ENCODE data around the gene NCOA3. TPM values are rescaled to one million over a fixed set of nuclear protein-coding genes. Genes with fewer than 3 reads are reported as not detected.

Gene NCOA3
- total RNA-seq, 1 experiment from 2014 or later = 25.9 TPM

GRCh38 chr20:47568019-47568418, 66.3 kb downstream of the NCOA3 start:
- H3K79me2 ChIP-seq (ENCODE audit: insufficient read depth, low read length) = peaks cover 35% of the 10 kb centered on the region
- ChIA-PET CTCF (interaction anchor here (1.2 kb wide), 1 partner anchor 176 kb away, joined by 3 read pairs; no protein-coding TSS in a partner anchor), POLR2A (interaction anchor here (1.9 kb wide), 1 partner anchor 9 kb away, joined by 7 read pairs; no protein-coding TSS in a partner anchor), RAD21 (ENCODE audit: low non-redundant PET in 1 of 2, low total read pairs in 2 of 2, uncharacterized antibody in 2 of 2, unreplicated experiment in 2 of 2) (no interaction called here)
- TF ChIP-seq POLR2A (IDR thresholded peaks at IDR 0.05; ENCODE audit: borderline replicate concordance, extremely low read depth, insufficient read depth, insufficient read length) = no peak
- TF ChIP-seq CEBPB (IDR thresholded peaks at IDR 0.05; ENCODE audit: low read depth) = no peak
- TF ChIP-seq SP1 (IDR thresholded peaks at IDR 0.05; ENCODE audit: low read depth) = no peak
- 0 out of 2 replicates have a peak, but pooled peaks have one; percentile 9 for TF ChIP-seq JUND (IDR thresholded peaks at IDR 0.05)
- TF ChIP-seq CBX3 (IDR thresholded peaks at IDR 0.05; ENCODE audit: low read depth) = 0 out of 2 replicates have a peak, but pooled peaks have one; percentile 20
- H3K27me3 ChIP-seq (ENCODE audit: insufficient read depth, low read length) = no peaks in the 10 kb centered on the region
- H3K4me1 ChIP-seq (ENCODE audit: control insufficient read depth in 1 of 2, insufficient read depth in 2 of 2, low read length in 2 of 2) = peaks cover 52 to 62% of the 10 kb centered on the region in 2 experiments
- H3K4me2 ChIP-seq (ENCODE audit: low read length) = peak overlapping the region; percentile 44
- no peaks in the 10 kb centered on the region for H4K20me1 ChIP-seq (ENCODE audit: insufficient read depth)
- H3K9me2 ChIP-seq (ENCODE audit: insufficient read depth) = no peaks in the 10 kb centered on the region
- DNase-seq (ENCODE audit: low read depth, low spot score) (no peak), ATAC-seq (no peak)
- H2AFZ ChIP-seq (ENCODE audit: low read depth, low read length, poor library complexity, severe bottlenecking) = no peak overlapping the region
- H3K9ac ChIP-seq (ENCODE audit: low read length) = no peak overlapping the region
- BruUV-seq (replicated peaks) = no TSS peak
- intact Hi-C loops (cut with micrococcal nuclease) = no loop called here
- no peak overlapping the region for H3K4me3 ChIP-seq (replicated peaks in 1 of 2; ENCODE audit: low read depth in 1 of 2, low read length in 2 of 2)
- no peaks in the 10 kb centered on the region for H3K36me3 ChIP-seq (ENCODE audit: control insufficient read depth in 1 of 2, insufficient read depth in 2 of 2, low read length in 2 of 2)
- H3K9me3 ChIP-seq (ENCODE audit: control insufficient read depth in 1 of 2, insufficient read depth in 1 of 2, low read depth in 1 of 2, low read length in 2 of 2) = no peaks in the 10 kb centered on the region
- peak overlapping the region; percentile 52 for H3K27ac ChIP-seq (ENCODE audit: low read depth, low read length)

- ATAC-seq = no peak
- no peaks in the 10 kb centered on the region for H3K9me3 ChIP-seq (ENCODE audit: control insufficient read depth in 1 of 2, insufficient read depth in 1 of 2, low read depth in 1 of 2, low read length in 2 of 2)
- POLR2A ChIA-PET = no interaction called here
- H3K4me2 ChIP-seq (ENCODE audit: low read length) = no peak overlapping the region
- RAD21 ChIA-PET (ENCODE audit: low non-redundant PET in 1 of 2, low total read pairs in 2 of 2, uncharacterized antibody in 2 of 2, unreplicated experiment in 2 of 2) = no interaction called here
- no peaks in the 10 kb centered on the region for H3K36me3 ChIP-seq (ENCODE audit: control insufficient read depth in 1 of 2, insufficient read depth in 2 of 2, low read length in 2 of 2)
- CTCF ChIA-PET = interaction anchor here (1.2 kb wide), 1 partner anchor 177 kb away, joined by 3 read pairs; no protein-coding TSS in a partner anchor
- no peak overlapping the region for H3K9ac ChIP-seq (ENCODE audit: low read length)
- peaks cover 52 to 62% of the 10 kb centered on the region in 2 experiments for H3K4me1 ChIP-seq (ENCODE audit: control insufficient read depth in 1 of 2, insufficient read depth in 2 of 2, low read length in 2 of 2)
- peaks cover 37% of the 10 kb centered on the region for H3K79me2 ChIP-seq (ENCODE audit: insufficient read depth, low read length)
- DNase-seq (ENCODE audit: low read depth, low spot score) = no peak
- no peaks in the 10 kb centered on the region for H3K27me3 ChIP-seq (ENCODE audit: insufficient read depth, low read length)
- BruUV-seq (replicated peaks) = no TSS peak
- intact Hi-C loops (cut with micrococcal nuclease) = no loop called here
- H2AFZ ChIP-seq (ENCODE audit: low read depth, low read length, poor library complexity, severe bottlenecking) = no peak overlapping the region
- no peaks in the 10 kb centered on the region for H3K9me2 ChIP-seq (ENCODE audit: insufficient read depth)
- peak overlapping the region; percentile 29; the same call in 1 of the 2 replicates for H3K27ac ChIP-seq (ENCODE audit: low read depth, low read length)
- H3K4me3 ChIP-seq (replicated peaks in 1 of 2; ENCODE audit: low read depth in 1 of 2, low read length in 2 of 2) = no peak overlapping the region
- no peaks in the 10 kb centered on the region for H4K20me1 ChIP-seq (ENCODE audit: insufficient read depth)
- TF ChIP-seq FOSL1 (IDR thresholded peaks at IDR 0.05; ENCODE audit: low read depth) (no peak), ZNF274 (IDR thresholded peaks at IDR 0.05; ENCODE audit: low read depth, low read length) (no peak), SIN3A (IDR thresholded peaks at IDR 0.05; ENCODE audit: low read depth) (no peak), ZBTB33 (IDR thresholded peaks at IDR 0.05; ENCODE audit: extremely low read depth, insufficient replicate concordance, low read length) (no peak), POLR2AphosphoS5 (IDR thresholded peaks at IDR 0.05; ENCODE audit: low read depth, low read length) (no peak), CBX3 (IDR thresholded peaks at IDR 0.05; ENCODE audit: low read depth) (no peak), EZH2phosphoT487 (IDR thresholded peaks at IDR 0.05; ENCODE audit: borderline replicate concordance) (no peak), ZFX (IDR thresholded peaks at IDR 0.05) (no peak), RAD21 (IDR thresholded peaks at IDR 0.05; ENCODE audit: low read depth) (no peak), EGR1 (IDR thresholded peaks at IDR 0.05; ENCODE audit: low read depth) (no peak), EZH2 (IDR thresholded peaks at IDR 0.05) (no peak), REST (IDR thresholded peaks at IDR 0.05; ENCODE audit: low read depth) (no peak), ATF3 (IDR thresholded peaks at IDR 0.05) (no peak)
Measured at GRCh38 chr20:47568837-47569410, 67.2 kb downstream of the NCOA3 start.

All from HCT116 (cell line).